Right lobe of liver (tissue), 6 donors: ENCODE measurements around the gene PTPRN2. TPM values are rescaled to one million over a fixed set of nuclear protein-coding genes. Genes with fewer than 3 reads are reported as not detected.
A peak's percentile ranks its signal among the peaks of the same experiment; 100 is the strongest.

Experiments used
- ATAC-seq, 4 donors: fragments of 200-7000 bp; cut with Tn5 transposase; one replicate each; pipeline ENCODE4 v1.9.1; 2020; ENCODE audit warnings: mild to moderate bottlenecking in 4 of 4, moderate library complexity in 4 of 4
- DNase-seq, 3 donors: peaks; one replicate each; pipeline ENCODE4 v3.0.0-alpha.2; 2020
- H3K27ac ChIP-seq, 3 donors: fragments of 200-600 bp; one replicate each; pipeline ENCODE4 v1.8.0; 2022
- H3K27me3 ChIP-seq, 2 donors: fragments of 200-600 bp; one replicate each; pipeline ENCODE4 v1.8.0; 2022
- H3K36me3 ChIP-seq, 4 donors: fragments of 200-600 bp; sonication (generic) in 1 of 4; one replicate each; pipeline versions ENCODE4 v1.5.1 to v1.8.0; 2017 to 2022; ENCODE audit warnings: control low read depth in 1 of 4
- H3K4me1 ChIP-seq, 4 donors: fragments of 200-600 bp; sonication (generic) in 1 of 4; one replicate each; pipeline versions ENCODE4 v1.5.1 to v1.8.0; 2017 to 2022; ENCODE audit warnings: control low read depth in 1 of 4
- H3K4me3 ChIP-seq, 3 donors: fragments of 200-600 bp; one replicate each; pipeline ENCODE4 v1.8.0; 2022
- H3K9me3 ChIP-seq, 4 donors: fragments of 200-600 bp; sonication (generic) in 1 of 4; one replicate each; pipeline versions ENCODE4 v1.5.1 to v1.8.0; 2017 to 2022; ENCODE audit warnings: control low read depth in 1 of 4
- POLR2A ChIP-seq: fragments of 450-650 bp; IDR thresholded peaks from one replicate; pipeline ENCODE4 v1.6.1; 2017; ENCODE audit warnings: antibody characterized with exemption, mild to moderate bottlenecking
- WGBS: methylation state at CpG from one replicate; pipeline ENCODE4 v1.1.6; 2018; ENCODE audit warnings: low coverage, low lambda C conversion rate; ENCODE audit not compliant: insufficient coverage; ENCODE audit errors: missing lambda C conversion rate; 5-methylcytosine and 5-hydroxymethylcytosine counted together
- intact Hi-C, 2 donors: fragments of 100-400 bp; cut with DNase I; formaldehyde crosslinking; loops; one replicate each; pipeline versions ENCODE4 v1.11.2 to v1.14.1; 2022
- total RNA-seq, 6 experiments: library from RNA; depleted of rRNA in 2 of 6; stranded (reverse); fragments of >200 nt in 2 of 6; fragmentation: NEBNext Ultra II Directional in 3 of 6; extraction: Animal tissue kit (Norgen Biotek cat#: 25700) in 3 of 6; gene quantifications; one replicate each; pipeline versions ENCODE4 v1.1.0 to v1.2.4, GENCODE V29; 2016 to 2023
- TF ChIP-seq, protein P1 (sequence below), 4 donors: fragments of 200-600 bp in 3 of 4; fragments of 450-650 bp in 1 of 4; IDR thresholded peaks; one replicate each; pipeline versions ENCODE4 v1.5.1 to v1.8.0; 2016 to 2022; ENCODE audit warnings: antibody characterized with exemption in 4 of 4, mild to moderate bottlenecking in 2 of 4
- donor health status: DM: no; HTN: yes; CAD: no.
- donor health status: DM: no; HTN: no; CAD: no.
- donor health status: DM: no; HTN: no; CAD: no.
- donor health status: DM: no; HTN: yes; CAD: no.
- donor health status: DM: no; HTN: yes; CAD: no.

PTPRN2 gene
- total RNA-seq, 6 experiments from 2014 or later: 0.15 to 0.87 (median 0.67) TPM

DNA sequence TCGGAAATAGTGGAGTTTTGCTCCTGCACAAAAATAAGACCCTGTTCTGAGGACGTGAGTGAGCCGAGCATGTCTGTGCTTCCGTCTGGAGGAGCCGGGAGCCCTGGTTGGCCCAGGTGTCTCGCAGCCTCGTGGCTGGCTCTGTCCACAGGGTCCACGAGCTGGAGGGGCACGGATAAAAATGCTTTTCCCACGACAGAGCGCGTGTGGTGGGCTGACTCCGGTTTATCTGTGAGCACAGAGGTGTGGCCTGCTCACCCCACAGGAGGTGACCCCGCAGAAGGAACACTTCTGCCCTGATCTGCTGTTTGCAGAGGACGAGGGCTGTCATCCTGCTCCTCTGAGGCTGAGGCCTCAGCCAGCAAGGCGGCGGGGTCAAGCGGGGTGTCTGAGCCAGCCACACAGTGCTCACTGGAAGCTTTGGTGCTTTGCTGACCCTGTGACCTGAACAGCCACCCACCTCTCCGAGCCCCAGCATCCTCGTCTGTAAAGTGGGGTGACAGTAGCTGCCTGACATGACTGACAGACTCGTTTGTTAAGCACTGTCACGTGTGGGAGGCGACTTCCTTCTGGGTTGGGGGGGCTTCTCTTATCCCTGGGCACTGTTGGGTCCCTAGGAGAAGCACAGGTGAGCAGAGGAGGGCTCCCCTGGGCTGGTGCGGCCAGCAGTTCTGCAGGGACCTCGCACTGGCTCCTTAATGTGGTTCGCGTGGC is 1088.3 kb downstream of the PTPRN2 start:
- no peak for TF ChIP-seq POLR2A
- TF ChIP-seq, protein P1, sequence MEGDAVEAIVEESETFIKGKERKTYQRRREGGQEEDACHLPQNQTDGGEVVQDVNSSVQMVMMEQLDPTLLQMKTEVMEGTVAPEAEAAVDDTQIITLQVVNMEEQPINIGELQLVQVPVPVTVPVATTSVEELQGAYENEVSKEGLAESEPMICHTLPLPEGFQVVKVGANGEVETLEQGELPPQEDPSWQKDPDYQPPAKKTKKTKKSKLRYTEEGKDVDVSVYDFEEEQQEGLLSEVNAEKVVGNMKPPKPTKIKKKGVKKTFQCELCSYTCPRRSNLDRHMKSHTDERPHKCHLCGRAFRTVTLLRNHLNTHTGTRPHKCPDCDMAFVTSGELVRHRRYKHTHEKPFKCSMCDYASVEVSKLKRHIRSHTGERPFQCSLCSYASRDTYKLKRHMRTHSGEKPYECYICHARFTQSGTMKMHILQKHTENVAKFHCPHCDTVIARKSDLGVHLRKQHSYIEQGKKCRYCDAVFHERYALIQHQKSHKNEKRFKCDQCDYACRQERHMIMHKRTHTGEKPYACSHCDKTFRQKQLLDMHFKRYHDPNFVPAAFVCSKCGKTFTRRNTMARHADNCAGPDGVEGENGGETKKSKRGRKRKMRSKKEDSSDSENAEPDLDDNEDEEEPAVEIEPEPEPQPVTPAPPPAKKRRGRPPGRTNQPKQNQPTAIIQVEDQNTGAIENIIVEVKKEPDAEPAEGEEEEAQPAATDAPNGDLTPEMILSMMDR (IDR thresholded peaks at IDR 0.05): no peak
- H3K36me3 ChIP-seq: no peaks in the 10 kb centered on the region
- peak in 1 of 3 donors; percentile 39 for DNase-seq
- no peak for ATAC-seq
- intact Hi-C loops: no loop called here
- no peak overlapping the region for H3K27ac ChIP-seq
- 87% methylated on average over 6 of the region's 27 CpGs for WGBS
- H3K4me1 ChIP-seq: no peaks in the 10 kb centered on the region
- H3K27me3 ChIP-seq: no peaks in the 10 kb centered on the region
- H3K9me3 ChIP-seq: no peaks in the 10 kb centered on the region
- H3K4me3 ChIP-seq: no peak overlapping the region

DNA sequence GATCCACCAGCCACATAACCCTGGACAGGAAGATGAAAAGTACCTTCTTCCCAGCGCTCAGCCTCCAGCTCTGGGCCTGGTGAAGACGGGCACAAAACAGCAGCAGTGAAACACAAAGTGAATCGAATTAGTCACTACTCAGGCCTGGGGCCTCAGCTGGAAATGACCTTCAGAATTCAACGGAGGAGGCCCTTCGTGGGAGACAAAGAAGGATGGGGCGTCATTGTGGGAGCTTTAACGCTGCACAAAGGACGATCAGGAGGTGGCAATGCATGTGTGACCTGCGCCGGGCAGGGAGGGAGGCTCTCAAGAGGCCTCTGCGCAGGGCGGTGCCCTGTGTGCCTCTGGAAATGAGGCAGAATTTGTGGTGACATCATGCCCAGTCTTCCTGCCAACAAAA is 1089.0 kb downstream of the PTPRN2 start:
- no peak overlapping the region for H3K27ac ChIP-seq
- 71% methylated on average over 9 of the region's 12 CpGs for WGBS
- H3K36me3 ChIP-seq: no peaks in the 10 kb centered on the region
- H3K4me1 ChIP-seq: no peaks in the 10 kb centered on the region
- ATAC-seq (no peak), DNase-seq (peak in 1 of 3 donors; percentile 34)
- intact Hi-C loops: no loop called here
- no peaks in the 10 kb centered on the region for H3K27me3 ChIP-seq
- H3K9me3 ChIP-seq: no peaks in the 10 kb centered on the region
- TF ChIP-seq, protein P1 (IDR thresholded peaks at IDR 0.05): no peak
- TF ChIP-seq POLR2A: no peak
- no peak overlapping the region for H3K4me3 ChIP-seq

DNA sequence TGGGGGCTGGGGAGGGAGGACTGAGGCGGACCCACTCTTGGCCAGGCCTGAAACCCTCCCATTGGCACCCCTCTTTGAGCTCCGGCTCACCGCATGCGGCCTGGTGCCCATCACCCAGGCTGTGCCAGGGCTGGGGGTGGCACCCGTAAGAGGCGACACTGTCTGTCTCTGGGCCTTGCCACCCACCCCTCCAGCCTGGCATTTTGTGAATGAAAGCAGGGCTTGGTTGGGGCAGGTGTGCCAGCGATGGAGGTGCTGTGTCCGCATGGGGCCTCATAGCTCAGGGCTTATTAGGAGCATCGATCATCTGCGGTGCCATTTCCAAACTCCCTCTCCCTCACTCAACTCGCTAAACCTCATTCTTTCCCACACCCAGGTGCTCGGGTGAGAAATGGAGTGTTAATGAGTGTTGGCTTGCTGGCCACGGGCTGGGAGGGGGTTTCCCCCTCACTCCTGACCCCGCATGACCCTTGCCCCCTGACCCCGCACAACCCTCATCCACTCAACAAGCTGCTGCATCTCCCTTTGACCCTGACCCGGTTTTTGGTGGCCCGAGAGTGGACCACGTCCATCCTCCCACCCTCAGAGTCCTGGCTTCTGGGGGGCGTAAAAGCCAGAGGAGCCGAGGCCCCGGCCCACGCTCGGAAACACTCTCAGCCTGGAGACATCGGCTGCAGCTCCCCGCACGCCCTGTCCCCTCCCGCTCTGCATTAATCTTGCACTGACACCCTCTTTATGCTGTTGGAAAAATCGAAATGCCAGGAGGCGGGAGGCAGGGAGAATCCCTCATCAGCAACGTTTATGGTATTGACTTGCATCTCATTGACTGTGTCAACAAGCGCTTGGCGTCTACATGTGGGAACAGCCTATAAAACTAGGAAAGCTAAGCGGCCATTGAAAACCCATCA is 1089.6 kb downstream of the PTPRN2 start:
- WGBS: 60% methylated on average over 4 of the region's 33 CpGs
- intact Hi-C loops: no loop called here
- no peak for ATAC-seq

DNA sequence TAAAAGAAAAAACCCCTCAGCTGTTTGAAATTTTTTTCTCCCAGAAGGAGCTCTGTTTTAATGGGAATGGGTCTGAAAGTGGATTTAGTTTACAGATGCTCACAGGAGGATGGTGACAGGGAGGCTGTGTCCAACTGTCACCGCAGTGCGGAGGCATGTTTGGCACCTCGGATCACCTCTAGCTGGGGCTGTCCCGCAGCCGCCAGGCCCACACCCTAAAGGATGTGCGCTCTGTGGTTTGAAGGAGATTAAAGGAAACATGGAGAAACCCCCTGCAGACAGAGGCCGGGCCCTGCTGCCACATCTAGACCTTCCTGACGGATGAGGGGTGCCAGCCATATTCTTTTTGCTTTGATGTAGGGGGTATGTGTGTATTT is 1090.3 kb downstream of the PTPRN2 start:
- H3K36me3 ChIP-seq: no peaks in the 10 kb centered on the region
- H3K9me3 ChIP-seq: no peaks in the 10 kb centered on the region
- no peak for TF ChIP-seq POLR2A
- no peak overlapping the region for H3K27ac ChIP-seq
- H3K4me3 ChIP-seq: no peak overlapping the region
- ATAC-seq (no peak), DNase-seq (peak in 1 of 3 donors; percentile 26)
- H3K27me3 ChIP-seq: no peaks in the 10 kb centered on the region
- intact Hi-C loops: no loop called here
- WGBS: 71% methylated on average over 1 of the region's 8 CpGs
- no peaks in the 10 kb centered on the region for H3K4me1 ChIP-seq

More for the DNA sequence above, 1089.6 kb downstream of the PTPRN2 start:
- Histone ChIP-seq H3K27me3 (no peaks in the 10 kb centered on the region), H3K4me3 (no peak overlapping the region), H3K9me3 (no peaks in the 10 kb centered on the region), H3K36me3 (no peaks in the 10 kb centered on the region), H3K4me1 (no peaks in the 10 kb centered on the region), H3K27ac (no peak overlapping the region)
- TF ChIP-seq, protein P1 (IDR thresholded peaks at IDR 0.05): no peak
- no peak for TF ChIP-seq POLR2A
- DNase-seq: peak in 1 of 3 donors; percentile 44
